HG03139 (cell line): Measurements from ENCODE around the gene MARF1.
"Not testable (repeated sequence)": the region's sequence is repeated elsewhere in the genome, so short reads cannot be mapped to it uniquely, and the experiment has no call there.

ENCODE experiments used
- ATAC-seq: cut with Tn5 transposase; IDR thresholded peaks from one replicate; pipeline ENCODE4 v1.9.1; 2021; ENCODE audit not compliant: unreplicated experiment

MARF1 gene

DNA sequence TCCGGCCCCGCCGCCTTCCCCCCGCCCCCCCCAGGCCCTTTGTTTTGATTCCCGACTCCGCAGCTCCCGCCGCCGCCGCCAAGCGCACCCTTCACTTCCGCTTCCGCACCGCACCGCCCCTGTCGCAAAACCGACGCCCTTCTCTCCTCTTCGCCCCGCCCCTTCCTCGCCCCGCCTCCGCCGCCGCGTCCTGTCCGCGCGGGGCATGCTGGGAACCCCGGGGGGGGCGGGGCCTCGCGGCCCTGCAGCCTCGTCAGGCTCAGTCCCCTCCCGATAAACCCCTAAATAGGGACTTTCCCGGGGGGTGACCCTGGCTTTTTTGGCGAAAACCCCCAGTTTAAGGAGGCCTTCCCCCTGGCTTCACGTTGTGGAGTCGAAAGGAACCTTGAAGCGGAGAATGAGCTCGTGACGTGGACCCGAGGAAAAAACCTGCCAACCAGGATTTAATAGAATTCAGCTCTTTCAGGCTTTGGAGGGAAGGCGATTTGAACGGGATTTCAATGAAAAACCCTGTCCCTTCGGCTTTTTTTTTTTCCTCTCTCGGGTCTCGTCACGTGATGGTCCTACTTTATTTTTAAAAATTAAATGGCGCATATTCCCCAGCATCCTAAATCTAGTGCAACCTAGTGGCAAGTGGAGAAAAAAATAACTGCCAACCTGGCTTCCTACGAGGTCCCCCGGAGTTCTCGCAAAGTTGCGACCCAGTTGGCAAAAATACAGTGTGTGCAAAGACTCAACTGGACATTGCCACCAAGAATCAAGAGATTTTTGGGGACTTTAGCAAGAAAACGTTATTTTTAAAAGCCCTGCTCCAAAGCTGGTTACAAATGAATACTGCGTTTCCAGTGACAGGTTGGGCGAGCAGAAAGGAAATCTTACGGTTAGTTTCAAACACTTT lies at the start of gene MARF1:
Gene MARF1 (minus strand): TSS at position 107 of the 898 bp plus-strand sequence. CDS start 3,921 bp downstream, outside the sequence.
- peak; percentile 38 for ATAC-seq

- ATAC-seq, result not testable (repeated sequence)
These were observed 49.6 kb upstream of the MARF1 start for GRCh38 chr16:15692508-15692907.

- no peak for ATAC-seq
These were observed 48.1 kb upstream of the MARF1 start for GRCh38 chr16:15691046-15691445.

DNA sequence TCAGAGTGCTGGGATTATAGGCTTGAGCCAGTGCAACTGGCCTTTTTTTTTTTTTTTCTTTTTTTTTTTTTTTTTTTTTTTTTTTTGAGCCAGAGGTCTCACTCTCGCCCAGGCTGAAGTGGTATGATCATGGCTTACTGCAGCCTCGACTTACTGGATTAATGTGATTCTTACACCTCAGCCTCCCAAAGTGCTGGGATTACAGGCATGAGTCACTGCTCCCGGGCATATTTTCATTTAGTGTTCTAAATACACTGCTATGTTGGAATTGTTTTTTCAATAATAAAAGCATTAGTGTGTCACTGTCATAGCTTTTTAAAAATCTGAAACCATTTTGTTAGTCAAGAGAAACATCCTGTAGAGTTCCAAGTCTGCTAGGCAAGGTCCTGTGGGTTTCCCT lies 47.3 kb upstream of the MARF1 start:
- no peak for ATAC-seq

DNA sequence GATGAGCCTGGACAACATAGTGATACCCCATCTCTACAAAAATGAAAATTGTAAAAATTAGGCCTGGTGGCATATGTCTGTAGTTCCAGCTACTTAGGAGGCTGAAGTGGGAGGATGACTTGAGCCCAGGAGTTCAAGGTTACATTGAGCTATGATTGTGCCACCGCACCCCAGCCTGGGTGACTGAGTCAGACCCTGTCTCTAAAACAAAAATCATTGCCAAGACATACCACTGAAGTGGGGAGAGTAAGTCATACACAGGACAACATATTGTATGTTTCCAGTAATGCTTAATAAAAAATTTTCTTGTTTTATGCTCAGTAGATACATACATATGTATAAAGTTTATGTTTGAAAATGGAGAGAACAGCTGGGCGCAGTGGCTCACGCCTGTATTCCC lies 46.3 kb upstream of the MARF1 start:
- no peak for ATAC-seq

- no peak for ATAC-seq
These were observed 43.3 kb upstream of the MARF1 start for GRCh38 chr16:15686287-15686686.

DNA sequence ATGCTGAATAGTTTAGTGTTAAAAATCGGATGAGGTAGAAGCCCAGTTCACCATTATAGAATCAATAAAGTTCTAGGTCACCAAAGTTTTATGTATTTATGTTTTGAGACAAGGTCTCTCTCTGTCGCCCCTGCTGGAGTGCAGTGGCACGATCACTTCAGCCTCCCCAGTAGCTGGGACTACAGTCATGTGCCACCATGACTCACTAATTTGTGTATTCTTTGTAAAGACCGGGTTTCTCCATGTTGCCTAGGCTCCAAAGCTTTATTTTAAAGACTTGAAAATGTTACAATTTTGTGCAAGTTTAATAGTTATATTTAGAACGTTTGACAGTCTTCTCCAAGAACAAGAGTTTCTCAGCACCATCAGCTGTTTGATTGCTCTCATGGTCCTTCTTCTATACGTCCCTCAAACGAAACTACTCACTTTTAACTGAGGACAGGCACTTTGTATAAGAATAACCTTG lies 39.2 kb upstream of the MARF1 start:
- ATAC-seq, result no peak

GRCh38 chr16:15677447-15677846 lies 34.5 kb upstream of the MARF1 start:
- ATAC-seq, result no peak

DNA sequence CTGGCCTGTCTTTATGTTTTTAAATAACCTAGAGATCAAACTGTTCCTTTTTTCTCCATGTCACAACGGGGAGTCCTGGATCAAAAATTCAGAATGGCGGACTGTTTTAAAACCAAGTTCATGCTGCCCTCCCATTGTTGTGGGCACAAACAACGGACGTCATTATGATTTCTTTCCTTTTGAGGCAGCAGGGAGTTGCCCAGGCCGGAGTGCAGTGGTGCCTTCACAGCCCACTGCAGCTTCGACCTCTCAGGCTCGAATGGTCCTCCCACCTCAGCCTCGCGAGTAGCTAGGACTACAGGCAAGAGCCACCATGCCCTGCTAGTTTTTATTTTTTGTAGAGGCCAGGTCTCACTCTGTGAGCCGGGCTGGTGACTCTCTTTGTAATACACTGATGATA lies 33.6 kb upstream of the MARF1 start:
- ATAC-seq, result no peak

DNA sequence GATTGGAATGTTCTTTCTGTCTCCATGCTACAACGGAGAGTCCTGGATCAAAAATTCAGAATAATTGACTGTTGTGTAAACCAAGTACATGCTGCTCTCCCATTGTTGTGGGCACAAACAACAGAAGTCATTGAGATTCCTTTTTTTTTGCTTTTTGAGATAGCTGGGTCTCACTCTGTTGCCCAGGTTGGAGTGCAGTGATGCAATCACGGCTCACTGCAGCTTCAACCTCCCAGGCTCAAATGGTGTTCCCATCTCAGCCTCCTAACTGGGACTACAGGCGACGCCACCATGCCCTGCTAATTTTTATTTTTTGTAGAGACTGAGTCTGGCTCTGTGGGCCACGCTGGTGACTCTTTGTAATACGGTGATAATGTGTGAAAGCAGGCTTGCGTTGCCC lies 31.6 kb upstream of the MARF1 start:
- ATAC-seq, result no peak

DNA sequence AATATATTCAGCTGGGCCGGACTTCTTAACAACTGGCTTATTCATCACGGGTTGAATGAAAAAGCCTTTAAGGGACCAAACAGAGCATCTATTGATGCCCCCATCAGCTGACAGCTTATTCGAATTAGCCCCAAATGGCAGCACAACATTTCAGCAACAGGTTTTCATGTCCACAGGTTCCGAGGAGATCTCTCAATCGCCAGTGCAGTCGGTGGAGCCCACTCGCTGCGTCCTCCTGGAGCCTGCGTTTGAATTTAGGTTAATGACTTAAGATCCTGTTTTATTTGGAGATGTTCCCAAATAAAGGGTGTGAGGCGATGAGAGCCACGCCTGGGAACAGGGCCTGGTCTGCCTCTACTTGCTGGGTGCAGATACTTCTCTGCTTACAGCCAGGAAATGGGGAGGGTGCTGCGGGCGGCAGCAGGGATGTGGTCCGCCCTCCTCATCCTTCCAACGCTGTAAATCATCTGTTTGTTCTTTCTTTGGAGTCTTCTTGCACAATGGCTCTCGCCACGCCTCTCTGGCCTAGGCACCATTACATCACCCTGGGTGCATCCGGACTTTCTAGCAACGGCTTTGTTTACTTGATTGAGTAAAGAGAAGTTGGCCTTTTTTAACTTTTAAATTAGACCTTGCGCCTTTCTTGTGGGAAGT lies 29.7 kb upstream of the MARF1 start:
- ATAC-seq, result no peak

GRCh38 chr16:15672127-15672513 lies 29.2 kb upstream of the MARF1 start:
- ATAC-seq, result not testable (repeated sequence)

DNA sequence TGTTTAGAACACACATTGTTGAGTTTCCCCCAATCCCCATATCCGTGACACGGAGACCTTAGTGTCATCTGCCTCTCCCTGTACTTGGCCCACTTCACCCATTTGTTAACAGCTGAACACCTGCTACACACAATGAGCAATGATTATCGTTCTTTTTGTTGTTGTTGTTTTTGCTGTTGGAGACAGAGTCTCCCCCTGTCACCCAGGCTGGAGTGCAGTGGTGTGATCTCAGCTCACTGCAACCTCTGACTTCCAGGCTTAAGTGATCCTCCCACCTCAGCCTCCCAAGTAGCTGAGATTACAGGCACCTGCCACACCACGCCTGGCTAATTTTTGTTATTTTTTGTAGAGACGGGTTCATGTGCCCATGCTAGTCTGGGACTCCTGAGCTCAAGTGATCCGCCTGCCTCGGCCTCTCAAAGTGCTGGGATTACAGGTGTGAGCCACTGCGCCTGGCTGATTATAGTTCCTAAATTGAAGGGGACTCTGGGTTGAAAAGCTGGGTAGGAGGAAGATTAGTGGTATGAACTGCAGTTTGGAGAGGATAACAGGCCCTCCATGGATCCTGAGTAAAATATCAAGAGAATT lies 28.7 kb upstream of the MARF1 start:
- ATAC-seq, result no peak

GRCh38 chr16:15667091-15667742 lies 24.3 kb upstream of the MARF1 start:
- no peak for ATAC-seq

GRCh38 chr16:15665107-15665506 lies 22.2 kb upstream of the MARF1 start:
- ATAC-seq, result no peak

- no peak for ATAC-seq
These were observed 17.2 kb upstream of the MARF1 start for GRCh38 chr16:15660203-15660601.

DNA sequence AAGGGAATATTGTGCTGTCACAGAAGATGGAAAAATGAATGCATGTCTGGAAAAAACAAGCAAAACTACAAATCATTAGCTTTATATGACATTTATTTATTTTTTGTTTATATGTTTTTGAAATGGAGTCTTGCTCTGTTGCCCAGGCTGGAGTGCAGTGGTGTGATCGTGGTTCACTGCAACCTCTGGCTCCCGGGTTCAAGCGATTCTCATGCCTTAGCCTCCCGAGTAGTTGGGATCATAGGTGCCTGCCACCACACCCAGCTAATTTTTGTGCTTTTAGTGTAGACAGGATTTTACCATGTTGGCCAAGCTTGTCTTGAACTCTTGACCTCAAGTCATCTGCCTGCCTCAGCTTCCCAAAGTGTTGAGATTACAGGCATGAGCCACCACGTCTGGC lies 15.6 kb upstream of the MARF1 start:
- ATAC-seq, result no peak

GRCh38 chr16:15658149-15658548 lies 15.2 kb upstream of the MARF1 start:
- ATAC-seq, result no peak

GRCh38 chr16:15655561-15655960 lies 12.6 kb upstream of the MARF1 start:
- not testable (repeated sequence) for ATAC-seq

- no peak for ATAC-seq
These were observed 11.6 kb upstream of the MARF1 start for GRCh38 chr16:15654591-15654990.

DNA sequence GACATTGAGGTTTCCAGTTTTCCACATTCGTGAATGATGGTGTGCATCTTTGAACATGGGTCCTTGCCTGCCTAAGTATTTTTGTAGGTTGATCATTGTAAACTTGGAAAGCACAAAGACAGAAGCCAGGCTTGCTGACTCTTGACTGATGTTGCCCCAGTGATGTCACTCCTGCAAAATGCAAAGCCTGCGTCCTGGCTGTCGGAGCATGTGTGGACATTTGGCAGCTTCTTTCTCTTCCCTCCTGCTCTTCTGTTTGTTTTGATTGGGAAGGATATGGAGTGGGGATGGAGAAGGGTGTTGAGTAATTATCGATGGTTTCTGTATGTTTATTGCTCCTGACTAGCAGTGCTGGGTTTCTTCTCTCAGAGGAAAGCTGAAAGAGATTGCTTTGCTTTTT lies 10.3 kb upstream of the MARF1 start:
- no peak for ATAC-seq
